ENCODE data around the gene CEP104.

DNA sequence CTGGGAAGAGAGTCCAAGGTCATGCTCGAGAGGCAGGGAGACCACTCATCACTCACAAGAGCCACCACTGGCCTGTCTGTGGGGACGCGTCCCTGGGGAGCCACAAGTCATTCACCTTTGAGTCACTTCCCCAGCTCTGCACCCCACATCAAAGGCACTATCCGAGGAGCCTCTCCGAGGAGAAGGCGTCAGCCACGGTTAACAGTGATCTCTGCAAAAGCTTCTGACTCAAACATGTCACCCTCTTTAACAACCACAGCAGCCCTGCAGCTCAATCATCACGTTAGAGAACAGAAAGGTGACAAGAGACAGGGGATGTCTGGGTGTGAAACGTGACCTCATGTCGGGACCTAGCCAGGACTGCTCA, 69.7 kb downstream of the CEP104 start:
- TF ChIP-seq EZH2 (IDR thresholded peaks at IDR 0.05; ENCODE audit: borderline replicate concordance, insufficient read depth, low read depth, low read length, poor library complexity, severe bottlenecking): no peak
- no peak for TF ChIP-seq CTCF (IDR thresholded peaks at IDR 0.05)
